ENCODE measurements around the gene HEYL.
"Not testable (repeated sequence)": the region's sequence is repeated elsewhere in the genome, so short reads cannot be mapped to it uniquely, and the experiment has no call there.

HEYL gene

GRCh38 chr1:39635205-39635870 lies 4.1 kb downstream of the HEYL start:
- DNase-seq, result no peak

DNA sequence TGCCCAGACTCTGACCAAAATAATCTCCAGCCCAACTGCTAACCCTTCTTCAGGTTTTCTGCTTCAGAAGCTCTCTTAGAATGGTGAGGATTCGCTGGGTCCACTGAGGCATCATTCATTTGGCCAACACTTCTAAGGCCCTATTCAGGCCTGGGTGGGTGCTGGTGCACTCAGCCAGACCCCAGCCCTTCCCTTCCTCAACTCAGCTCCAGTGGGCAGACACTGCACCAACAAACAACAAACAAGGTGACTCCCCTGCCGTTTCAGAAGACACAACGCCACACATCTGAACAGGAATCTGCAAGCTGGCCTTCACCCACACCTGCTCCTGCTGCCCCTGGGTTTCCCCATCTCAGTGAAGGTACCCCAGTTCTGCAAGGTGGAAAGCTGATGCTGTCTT lies 6.0 kb downstream of the HEYL start:
- no peak for DNase-seq

- DNase-seq, result no peak
Observed at GRCh38 chr1:39632682-39633417, 6.6 kb downstream of the HEYL start.

GRCh38 chr1:39632323-39632681 lies 7.1 kb downstream of the HEYL start:
- no peak for DNase-seq

- peak in 1 of 2 experiments; percentile 19 for DNase-seq
Observed at GRCh38 chr1:39631361-39632322, 7.8 kb downstream of the HEYL start.

DNA sequence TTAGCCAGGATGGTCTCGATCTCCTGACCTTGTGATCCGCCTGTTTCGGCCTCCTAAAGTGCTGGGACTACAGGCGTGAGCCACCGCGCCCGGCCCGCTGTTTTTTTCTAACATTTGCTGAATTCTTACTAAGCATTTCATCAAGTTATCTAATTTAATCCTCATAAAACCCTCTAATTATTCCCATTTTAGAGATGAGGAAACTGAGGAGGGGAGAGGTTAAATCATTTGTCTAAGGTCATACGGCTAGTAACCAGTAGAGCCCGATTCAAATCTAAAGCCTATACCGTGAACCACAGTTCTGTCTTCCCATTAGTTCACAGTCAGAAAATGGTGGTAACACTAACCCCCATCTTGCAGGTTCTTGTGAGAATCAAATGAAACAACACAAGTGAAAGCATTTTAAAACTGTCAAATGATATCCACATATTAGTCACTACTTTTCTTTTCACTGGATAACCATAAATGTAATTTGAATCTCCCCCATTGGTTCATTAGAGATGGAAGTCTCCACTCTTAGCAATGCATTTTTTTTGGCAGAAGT lies 10.6 kb downstream of the HEYL start:
- no peak for DNase-seq

- DNase-seq, result no peak
Observed at GRCh38 chr1:39626646-39627045, 12.8 kb downstream of the HEYL start.

GRCh38 chr1:39625462-39626273 lies 13.8 kb downstream of the HEYL start:
- no peak for DNase-seq

DNA sequence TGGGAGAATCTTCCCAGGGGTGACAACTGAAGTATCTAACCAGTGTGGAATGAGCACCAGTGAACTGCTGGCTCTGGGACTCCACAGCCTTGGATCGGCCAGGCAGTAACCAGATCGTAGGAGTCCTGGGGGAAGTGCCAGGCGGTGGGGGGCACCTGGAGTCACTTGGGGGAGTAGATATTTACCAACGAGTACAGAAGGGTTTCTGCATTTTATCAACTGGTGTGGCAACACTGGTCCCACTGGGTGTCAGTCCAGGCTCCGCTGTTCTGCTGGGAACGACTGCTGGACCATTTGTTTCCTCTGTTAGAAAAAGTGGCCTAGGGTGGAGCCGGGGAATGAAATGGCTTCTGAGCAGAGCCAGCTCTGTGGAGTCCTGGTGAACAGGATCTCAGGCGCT lies 14.4 kb downstream of the HEYL start:
- no peak for DNase-seq

DNA sequence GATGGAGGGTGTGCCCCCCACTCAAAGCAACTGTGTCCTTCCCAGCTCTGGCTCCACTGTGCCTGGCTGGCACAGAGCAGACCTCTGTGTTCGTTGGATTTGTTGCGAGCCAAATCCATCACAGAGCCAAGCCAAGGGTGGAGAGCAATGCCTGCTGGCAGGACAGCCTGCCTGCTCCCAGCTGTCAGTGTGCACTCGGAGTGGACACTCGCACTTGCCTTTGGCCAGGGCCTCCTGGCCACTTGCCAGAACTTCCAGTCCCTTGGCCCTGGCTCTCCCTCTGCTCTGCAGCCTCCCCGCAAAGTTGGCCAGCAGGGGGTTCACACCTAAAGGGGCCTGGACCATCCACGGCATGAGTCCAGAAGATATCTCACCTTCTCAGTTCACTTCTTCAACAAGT lies 16.4 kb downstream of the HEYL start:
- no peak for DNase-seq

DNA sequence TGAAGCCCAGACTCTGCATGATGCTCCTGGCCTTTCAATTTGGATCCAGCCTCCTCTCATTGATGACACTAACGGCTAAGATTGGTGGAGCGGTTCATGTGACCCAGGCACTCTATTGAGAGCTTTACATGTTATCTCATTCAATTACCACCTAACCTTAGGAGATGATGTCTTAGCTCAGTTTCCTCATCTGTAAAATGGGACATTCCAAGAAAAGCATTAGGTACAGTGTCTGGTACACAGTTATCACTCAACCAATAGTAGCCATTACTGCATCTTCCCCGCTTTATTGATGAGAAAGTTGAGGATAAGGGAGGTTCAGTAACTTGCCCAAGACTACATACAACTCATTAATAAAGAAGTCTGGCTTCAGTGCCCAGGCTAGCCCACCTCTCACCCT lies 17.0 kb downstream of the HEYL start:
- DNase-seq, result no peak

GRCh38 chr1:39620659-39621165 lies 18.7 kb downstream of the HEYL start:
- DNase-seq, result no peak

DNA sequence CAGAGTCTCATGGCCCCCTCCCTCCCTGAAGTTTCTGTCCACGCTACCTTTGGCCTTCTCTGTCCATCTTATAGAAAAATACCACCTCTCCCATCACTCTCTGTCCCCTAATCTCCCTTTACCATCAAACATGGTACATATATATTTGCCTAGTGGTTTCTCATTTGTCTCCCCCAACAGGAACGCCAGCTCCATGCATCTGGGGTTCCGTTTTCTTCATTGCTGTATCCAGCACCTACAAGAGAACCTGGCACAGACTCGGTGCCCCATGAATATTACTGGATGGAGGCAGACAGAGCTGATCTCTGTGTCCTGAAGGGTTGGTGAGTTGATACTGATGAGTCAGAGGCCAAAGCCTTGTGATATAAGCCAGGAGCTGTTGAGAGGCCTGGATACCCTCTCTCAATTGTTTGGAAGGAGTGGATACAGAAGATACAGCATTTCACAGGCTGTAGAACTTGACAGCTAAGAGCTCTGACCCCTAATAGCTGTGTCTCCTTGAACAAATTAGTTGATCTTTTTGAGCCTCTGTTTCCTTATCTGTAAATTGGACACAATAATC lies 21.9 kb downstream of the HEYL start:
- no peak for DNase-seq

- DNase-seq, result no peak
Observed at GRCh38 chr1:39615086-39615673, 24.3 kb downstream of the HEYL start.

GRCh38 chr1:39614488-39614887 lies 25.0 kb downstream of the HEYL start:
- no peak for DNase-seq

- no peak for DNase-seq
Observed at GRCh38 chr1:39613250-39613649, 26.2 kb downstream of the HEYL start.

- DNase-seq, result peak; percentile 90
Observed at GRCh38 chr1:39609618-39610331, 29.7 kb downstream of the HEYL start.

GRCh38 chr1:39608921-39609320 lies 30.5 kb downstream of the HEYL start:
- no peak for DNase-seq

DNA sequence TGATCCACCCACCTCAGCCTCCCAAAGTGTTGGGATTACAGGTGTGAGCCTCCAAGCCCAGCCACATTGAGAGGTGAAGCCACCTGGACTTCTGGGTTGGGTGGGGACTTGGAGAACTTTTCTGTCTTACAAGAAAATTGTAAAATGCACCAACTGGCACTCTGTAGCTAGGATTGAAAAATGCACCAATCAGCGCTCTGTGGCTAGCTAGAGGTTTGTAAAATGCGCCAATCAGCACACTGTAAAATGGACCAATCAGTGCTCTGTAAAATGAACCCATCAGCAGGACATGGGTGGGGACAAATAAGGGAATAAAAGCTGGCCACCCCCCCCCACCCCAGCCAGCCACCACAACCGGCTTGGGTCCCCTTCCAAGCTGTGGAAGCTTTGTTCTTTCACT lies 35.8 kb downstream of the HEYL start:
- not testable (repeated sequence) for DNase-seq

GRCh38 chr1:39601667-39602255 lies 37.7 kb downstream of the HEYL start:
- DNase-seq, result not testable (repeated sequence)
